Activated T-helper 1 cell treated with Interleukin-2 at 50 U/mL for 16 hours (primary cell): ENCODE measurements around the gene SIPA1.

ENCODE experiments used
- DNase-seq: peaks from one replicate; pipeline ENCODE4 v3.0.0-alpha.2; 2020; ENCODE audit warnings: low read depth

Gene SIPA1, protein sequence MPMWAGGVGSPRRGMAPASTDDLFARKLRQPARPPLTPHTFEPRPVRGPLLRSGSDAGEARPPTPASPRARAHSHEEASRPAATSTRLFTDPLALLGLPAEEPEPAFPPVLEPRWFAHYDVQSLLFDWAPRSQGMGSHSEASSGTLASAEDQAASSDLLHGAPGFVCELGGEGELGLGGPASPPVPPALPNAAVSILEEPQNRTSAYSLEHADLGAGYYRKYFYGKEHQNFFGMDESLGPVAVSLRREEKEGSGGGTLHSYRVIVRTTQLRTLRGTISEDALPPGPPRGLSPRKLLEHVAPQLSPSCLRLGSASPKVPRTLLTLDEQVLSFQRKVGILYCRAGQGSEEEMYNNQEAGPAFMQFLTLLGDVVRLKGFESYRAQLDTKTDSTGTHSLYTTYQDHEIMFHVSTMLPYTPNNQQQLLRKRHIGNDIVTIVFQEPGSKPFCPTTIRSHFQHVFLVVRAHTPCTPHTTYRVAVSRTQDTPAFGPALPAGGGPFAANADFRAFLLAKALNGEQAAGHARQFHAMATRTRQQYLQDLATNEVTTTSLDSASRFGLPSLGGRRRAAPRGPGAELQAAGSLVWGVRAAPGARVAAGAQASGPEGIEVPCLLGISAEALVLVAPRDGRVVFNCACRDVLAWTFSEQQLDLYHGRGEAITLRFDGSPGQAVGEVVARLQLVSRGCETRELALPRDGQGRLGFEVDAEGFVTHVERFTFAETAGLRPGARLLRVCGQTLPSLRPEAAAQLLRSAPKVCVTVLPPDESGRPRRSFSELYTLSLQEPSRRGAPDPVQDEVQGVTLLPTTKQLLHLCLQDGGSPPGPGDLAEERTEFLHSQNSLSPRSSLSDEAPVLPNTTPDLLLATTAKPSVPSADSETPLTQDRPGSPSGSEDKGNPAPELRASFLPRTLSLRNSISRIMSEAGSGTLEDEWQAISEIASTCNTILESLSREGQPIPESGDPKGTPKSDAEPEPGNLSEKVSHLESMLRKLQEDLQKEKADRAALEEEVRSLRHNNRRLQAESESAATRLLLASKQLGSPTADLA

DNA sequence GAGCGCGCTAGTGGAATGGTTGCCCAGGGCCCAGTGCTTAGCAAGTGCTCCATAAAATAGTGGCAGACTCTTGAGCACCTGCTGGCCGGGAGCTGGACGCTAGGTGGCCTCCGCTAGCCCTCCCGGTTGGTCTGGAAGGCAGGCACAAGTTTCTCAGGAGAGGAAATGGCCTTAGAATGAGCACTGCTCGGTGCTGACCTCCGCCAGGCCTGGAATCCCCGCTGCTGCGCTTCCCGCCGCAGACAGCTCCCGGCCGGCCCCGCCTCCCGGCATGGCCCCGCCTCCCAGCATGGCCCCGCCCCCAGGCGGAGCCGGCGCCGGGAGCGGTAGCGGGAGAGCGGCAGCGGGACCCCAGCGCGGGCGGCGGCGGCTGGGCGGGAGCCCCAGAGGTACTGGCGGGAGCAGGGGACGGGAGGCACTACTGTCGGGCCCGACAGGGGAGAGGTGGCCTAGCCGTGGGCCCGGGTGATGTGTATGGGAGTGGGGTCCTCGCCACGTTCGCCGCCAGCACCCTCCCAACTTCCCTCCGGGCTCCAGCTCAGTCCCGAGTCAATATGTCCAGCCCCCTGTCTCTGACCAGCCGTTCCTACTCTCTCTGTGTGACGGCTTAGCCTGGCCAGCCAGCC is at the start of gene SIPA1:
SIPA1 (plus strand) TSS at position 308 of the 626 bp plus-strand sequence. CDS start 2,821 bp downstream, outside the sequence.
- DNase-seq, result peak; percentile 68

DNA sequence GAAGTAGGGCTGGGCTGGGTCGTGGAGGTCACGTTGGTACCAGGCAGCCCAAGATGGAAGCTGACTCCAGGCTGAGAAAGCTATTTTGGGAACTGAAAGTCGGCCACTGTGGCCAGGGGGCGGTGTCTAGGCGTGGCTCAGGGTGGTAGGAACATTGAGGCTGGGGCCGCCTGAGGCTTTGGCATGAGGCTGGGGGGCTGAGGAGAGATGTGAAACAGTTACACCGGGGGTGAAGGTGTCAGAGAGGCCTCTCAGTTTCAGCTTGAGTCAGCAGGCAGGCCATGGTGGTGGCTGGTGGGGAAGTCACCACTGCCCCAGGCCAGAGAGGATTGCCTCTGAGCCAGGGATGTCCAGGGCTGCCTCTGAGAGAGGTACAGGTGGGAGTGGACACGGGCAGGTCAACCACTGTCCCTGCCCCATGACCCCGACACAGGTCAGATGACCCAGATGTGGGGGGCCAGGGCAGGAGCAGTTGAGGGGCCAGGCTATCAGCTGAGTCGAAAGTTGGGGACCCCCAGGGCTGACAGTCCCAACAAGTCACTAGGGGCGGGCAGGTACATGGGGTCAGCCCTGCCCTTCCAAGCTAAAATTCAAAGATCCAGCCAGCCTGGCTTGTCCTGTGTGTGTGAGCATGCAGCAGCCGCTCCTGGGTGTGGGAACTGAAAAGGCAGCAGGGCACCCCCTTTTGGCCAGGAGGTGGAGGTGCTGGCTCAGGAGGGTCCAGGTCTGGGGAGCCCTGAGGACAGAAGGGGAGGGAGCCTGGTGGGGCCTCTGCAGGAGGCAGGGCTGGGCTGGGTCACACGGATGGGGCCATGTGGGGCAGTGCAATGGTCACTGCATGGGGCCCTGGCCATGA is 49.5 kb upstream of the SIPA1 start:
- DNase-seq, result peak; percentile 61

DNA sequence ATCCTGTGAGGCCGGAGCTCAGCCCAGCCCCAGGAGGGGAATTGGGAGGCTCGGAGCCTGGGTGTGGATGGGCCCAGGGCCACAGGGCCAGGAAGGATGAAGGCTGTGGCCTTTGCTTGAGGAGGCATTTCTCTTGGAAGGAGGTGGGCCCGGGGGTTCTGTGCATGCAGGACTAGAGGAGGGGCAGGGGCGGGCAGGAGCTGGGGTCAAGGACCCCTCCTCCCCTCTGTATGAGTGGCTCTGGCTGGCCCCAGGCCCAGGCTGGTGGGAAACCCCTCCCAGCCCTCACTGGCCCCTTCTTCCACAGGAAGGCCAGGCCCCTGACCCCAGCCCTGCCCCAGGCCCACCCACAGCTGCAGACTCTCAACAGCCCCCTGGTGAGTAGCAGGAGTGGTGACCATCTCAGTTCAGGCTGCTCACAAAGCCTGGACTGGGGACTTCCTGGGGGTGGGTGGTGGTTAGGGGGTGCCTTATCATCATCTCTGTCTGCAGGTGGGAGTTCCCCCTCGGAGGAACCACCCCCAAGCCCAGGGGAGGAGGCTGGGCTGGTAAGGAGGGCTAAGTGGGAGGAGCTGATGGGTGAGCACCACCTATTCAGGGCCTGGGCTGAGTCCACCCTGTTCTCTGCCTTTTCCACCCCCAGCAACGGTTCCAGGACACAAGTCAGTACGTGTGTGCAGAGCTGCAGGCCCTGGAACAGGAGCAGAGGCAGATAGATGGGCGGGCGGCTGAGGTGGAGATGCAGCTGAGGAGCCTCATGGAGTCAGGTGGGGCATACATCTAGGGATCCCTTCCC is 48.3 kb upstream of the SIPA1 start:
- DNase-seq, result no peak

DNA sequence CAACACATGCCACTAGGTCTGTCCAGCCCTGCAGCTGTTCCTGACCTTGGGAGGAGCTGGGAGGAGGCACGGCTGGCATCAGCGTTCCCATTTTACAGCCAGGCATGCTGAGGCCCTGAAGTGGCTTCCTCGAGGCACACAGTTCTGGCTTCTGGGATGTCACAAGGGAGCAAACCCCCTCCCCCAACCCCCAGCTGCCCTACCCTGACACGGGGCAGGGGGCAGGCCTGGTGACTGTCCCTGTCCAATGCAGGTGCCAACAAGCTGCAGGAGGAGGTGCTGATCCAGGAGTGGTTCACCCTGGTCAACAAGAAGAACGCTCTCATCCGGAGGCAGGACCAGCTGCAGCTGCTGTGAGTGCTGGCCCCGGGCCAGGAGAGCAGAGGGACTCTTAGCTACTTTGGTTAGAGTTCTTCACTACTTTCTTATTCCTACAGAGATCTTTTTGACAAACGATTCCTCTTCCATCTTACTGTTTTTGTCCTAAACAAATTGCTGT is 47.6 kb upstream of the SIPA1 start:
- DNase-seq, result no peak

DNA sequence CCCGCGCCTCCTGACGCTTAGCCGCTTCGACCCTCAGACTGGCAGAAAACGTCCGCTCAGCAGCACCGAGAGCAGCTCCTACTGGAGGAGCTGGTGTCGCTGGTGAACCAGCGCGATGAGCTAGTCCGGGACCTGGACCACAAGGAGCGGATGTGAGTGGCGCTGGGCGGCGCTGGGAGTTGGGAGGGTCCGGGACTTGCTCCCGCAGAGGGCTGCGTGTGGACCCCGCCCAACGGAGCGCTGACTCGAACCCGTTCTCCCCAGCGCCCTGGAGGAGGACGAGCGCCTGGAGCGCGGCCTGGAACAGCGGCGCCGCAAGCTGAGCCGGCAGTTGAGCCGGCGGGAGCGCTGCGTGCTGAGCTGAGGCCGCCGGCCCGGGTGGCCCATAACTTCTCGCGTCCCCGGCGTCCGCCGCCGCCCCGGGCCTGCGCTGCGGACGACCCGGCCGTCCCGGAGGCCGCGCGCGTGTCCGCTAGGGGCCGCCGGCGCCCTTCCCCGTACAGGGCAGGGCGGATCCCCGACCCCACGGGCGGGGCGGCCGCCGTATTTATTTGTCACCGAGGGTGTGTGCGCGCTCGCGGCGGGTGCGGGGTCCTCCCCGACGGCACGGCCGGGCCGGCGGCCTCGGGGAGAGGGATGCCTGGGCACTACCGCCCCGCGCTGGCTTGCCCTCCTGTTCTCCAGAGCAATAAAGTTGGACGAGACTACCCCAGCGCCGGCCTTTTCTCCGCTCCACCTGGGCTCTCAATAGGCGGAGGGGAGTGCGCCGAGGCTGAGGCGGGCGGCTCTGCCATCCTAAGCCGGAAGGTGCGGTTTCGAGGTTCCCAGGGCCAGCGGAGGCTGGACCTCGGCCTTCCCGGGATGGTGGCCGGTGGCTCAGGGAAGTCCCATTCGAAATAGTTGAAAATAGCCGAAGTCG is 45.7 kb upstream of the SIPA1 start:
- no peak for DNase-seq

GRCh38 chr11:65592858-65593517 is 44.9 kb upstream of the SIPA1 start:
- no peak for DNase-seq

DNA sequence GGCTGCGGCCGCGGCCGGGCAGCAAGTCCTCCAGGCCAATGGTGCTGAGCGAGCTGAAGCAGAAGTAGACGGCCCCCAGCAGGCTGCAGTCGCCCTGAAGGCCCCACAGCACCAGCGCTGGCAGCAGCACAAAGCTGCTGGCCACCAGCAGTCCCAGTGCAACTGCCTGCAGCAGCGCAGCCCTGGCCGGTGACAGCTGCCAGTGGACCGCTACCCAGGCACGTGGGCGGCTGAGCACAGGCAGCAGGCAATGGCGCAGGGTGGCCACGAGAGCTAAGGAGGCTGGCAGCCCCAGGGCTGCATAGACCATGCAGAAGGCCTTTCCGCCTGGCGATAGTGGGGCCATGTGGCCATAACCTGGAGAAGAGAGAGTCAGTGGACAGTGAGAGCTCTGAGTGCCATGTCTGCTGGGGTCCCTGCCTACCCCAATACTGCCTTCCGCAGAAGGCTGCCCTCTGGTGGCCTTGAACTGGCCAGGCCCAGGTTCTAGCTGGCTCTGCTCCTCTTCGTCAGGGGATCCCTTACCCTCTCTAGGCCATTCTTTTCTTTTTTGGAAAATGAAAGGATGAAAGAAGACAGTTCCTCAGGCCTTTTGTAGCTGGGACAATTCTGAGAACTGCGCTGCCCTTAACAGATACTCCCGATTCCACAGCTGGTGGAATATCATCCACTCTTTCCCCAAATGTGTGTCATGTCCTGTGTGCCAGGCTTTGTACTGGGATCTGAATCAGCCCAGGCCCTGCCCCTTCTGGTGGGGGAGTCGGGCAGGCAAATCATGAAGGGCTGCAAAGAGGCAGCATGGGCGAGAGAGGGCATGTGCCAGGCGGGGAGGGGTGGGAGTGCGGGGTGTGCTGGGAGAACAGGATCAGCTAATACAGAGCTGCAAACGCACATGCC is 44.1 kb upstream of the SIPA1 start:
- DNase-seq, result no peak

DNA sequence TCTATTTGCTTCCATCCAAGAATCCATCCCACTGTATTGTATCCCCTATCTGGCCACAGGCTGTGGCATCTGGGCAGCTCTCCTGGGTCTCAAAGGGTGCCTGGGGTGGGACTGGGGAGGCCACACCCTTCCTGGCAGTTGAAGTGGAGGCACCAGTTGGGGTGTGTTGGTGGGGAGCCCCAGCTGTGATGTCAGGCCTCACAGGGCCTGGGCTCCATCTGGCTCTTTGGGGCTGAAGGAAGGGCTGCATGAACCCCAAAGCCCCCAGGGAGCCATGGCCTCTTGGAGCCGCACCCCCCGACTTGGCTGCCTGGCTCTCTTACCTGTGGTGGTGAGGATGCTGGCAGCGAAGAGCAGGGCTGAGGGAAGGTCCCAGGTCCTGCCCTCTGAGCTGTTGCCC is 42.8 kb upstream of the SIPA1 start:
- no peak for DNase-seq

- no peak for DNase-seq
These were observed 42.2 kb upstream of the SIPA1 start, which contains the start of gene KCNK7 for GRCh38 chr11:65595543-65596281. KCNK7 (minus strand) TSS chr11:65595800; CDS start chr11:65595772, 28 bp downstream.

DNA sequence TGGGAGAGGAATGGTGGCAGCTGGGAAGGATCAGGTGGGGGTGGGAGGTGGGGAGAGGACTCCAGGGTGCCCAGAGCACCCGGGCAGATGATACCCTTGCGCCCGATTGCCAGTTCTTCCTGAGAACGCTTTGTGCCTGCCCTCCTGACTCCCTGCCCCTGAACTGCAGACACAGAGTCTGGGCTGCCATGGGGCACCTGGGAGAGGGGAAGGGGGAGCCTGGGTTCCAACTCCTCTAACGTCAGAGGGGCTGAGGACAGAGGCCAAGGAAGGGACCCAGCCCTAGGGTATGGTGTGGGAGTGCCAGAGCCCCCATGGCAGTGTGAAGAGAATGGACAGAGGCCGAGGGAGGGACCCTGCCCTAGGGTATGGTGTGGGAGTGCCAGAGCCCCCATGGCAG is 41.4 kb upstream of the SIPA1 start:
- no peak for DNase-seq

DNA sequence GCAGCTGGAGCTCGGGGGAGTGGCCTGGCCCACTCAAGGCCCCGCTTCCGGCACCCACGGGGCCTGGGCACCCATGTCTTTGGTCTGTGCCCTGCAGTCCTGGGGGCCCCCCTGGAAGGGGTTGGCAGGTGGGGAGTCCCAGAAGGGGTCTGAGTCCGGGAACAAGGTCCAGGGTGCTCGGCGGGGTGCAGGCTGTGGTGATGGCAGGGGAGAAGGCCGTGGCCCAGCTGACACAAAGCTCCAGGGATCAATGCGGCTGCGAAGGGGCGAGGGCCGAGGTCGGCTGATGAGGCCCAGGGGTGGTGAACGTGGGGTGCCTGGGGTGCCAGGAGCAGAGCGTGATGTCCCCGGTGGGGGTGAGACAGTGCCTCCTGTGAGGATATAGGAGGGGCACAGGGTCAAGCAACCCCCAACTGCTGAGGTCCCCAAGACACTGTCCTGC is 39.6 kb upstream of the SIPA1 start:
- no peak for DNase-seq

DNA sequence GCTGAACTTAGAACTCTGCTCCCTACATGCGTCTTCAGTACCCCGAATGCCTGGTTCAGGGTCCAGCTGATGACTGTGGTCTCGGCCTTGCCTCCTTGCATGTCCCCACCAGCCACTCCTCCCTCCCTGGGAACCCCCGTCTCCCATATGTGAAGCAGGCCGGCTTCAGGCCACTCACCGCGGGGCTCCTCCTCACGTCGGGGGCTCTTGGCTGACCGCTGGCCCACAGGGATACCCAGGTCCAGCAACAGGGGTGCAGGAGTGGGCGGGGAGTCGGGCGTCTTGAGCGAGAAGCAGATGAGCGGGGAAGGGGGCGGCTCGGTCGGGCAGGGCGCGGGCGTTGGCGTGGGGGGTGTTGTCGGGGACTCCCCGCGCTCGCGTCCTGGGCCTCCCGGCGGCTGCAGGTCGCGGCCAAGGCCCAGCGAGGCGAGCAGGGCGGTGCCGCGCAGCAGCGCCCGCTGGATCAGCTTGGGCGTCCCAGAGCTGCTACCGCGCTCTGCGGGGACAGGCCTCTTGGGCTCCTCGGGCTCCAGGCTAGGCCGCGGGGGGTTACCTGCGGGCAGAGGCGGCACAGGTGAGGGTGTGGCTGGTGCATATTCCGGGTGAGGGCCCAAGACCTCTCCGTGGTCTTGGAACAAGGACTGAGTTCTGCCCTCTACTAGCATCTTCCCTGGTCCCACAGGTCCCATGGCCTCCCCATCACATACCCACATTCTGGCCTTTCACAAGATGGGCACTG is 38.5 kb upstream of the SIPA1 start:
- no peak for DNase-seq

GRCh38 chr11:65599955-65600246 is 38.0 kb upstream of the SIPA1 start:
- no peak for DNase-seq

- no peak for DNase-seq
These were observed 33.6 kb upstream of the SIPA1 start for GRCh38 chr11:65604258-65604657.

DNA sequence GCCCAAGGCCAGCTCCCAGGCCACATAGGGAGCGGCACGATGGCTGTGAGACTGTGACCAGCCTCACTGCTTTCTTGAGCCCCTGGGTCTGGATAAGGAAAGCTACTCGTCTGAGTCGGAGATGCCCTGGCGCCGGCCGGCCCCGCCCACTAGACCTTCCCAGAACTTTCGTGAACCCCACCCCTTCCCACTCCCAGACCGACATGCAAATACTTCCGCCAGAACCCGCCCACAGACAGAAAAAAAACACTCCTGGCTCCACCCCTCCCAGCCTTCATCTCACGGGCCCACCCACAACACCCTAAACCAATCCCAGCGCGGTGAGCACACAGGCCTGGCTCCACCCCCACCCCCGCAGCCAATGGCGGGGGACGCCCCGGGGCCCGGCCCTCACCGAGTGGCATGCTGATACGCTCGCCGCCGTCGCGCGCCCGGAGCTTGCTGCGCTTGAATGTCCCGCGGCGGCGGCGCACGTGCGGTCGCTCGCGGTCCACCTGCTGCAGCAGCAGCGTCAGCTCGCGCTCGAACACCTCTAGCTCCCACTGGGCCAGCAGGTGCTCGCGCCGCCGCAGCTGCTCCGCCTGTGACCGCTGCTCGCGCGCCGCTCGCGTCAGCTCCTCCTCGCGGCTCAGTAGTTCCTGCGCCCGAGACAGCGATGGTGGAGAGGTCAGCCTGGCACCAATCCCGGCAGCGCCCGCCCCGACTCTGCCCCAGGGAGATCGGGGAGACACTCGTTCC is 30.9 kb upstream of the SIPA1 start:
- DNase-seq, result no peak
